VCaP (cell line): Measurements from ENCODE around the gene CNPY4.
A peak's percentile ranks its signal among the peaks of the same experiment; 100 is the strongest.

Experiments used
- H3K27ac ChIP-seq: fragments of 450-650 bp; 2 replicates; pipeline ENCODE4 v1.5.1; 2017
- CTCF ChIP-seq: fragments of 450-650 bp; conservative IDR thresholded peaks from 2 replicates; pipeline ENCODE4 v1.5.1; 2017; ENCODE audit warnings: mild to moderate bottlenecking, moderate library complexity

The CNPY4 gene

GRCh38 chr7:100119072-100119969, at the start of gene CNPY4, which contains the start of gene TAF6:
Gene CNPY4 (plus strand): TSS chr7:100119634. CDS start chr7:100119745, 111 bp downstream.
Gene TAF6 (minus strand): TSS chr7:100119358. CDS start chr7:100114209, 5,149 bp downstream.
- H3K27ac ChIP-seq: peak within 1 kb of the TSS; percentile 92
- no peak for TF ChIP-seq CTCF

- no peak for TF ChIP-seq CTCF
- H3K27ac ChIP-seq: no peak overlapping the region
Measured at GRCh38 chr7:100069991-100070390, 49.4 kb upstream of the CNPY4 start.

GRCh38 chr7:100071018-100071723, 48.3 kb upstream of the CNPY4 start:
- no peak for TF ChIP-seq CTCF
- H3K27ac ChIP-seq: no peak overlapping the region

- no peak for TF ChIP-seq CTCF
- H3K27ac ChIP-seq: no peak overlapping the region
Measured at GRCh38 chr7:100072462-100072861, 47.0 kb upstream of the CNPY4 start.

- no peak overlapping the region for H3K27ac ChIP-seq
- no peak for TF ChIP-seq CTCF
Measured at GRCh38 chr7:100074841-100075240, 44.6 kb upstream of the CNPY4 start.

- no peak for TF ChIP-seq CTCF
- H3K27ac ChIP-seq: no peak overlapping the region
Measured at GRCh38 chr7:100075418-100075817, 44.0 kb upstream of the CNPY4 start.

- no peak for TF ChIP-seq CTCF
- no peak overlapping the region for H3K27ac ChIP-seq
Measured at GRCh38 chr7:100077205-100077604, 42.2 kb upstream of the CNPY4 start.
